Right hindlimb (tissue), 1 donor: ENCODE results near the gene FOXP1.

Experiments used
- DNase-seq: peaks from one replicate; pipeline ENCODE4 v3.0.0-alpha.2; 2018

Gene FOXP1

GRCh38 chr3:71087143-71088018, 496.1 kb downstream of the FOXP1 start:
- no peak for DNase-seq

- DNase-seq = no peak
These were observed 496.8 kb downstream of the FOXP1 start for GRCh38 chr3:71086777-71087142.

GRCh38 chr3:71083726-71084131, 499.8 kb downstream of the FOXP1 start:
- no peak for DNase-seq

- DNase-seq = no peak
These were observed 500.7 kb downstream of the FOXP1 start for GRCh38 chr3:71082833-71083232.

GRCh38 chr3:71080517-71081083, 502.9 kb downstream of the FOXP1 start:
- no peak for DNase-seq

GRCh38 chr3:71078723-71079525, 504.6 kb downstream of the FOXP1 start:
- no peak for DNase-seq

GRCh38 chr3:71078199-71078598, 505.3 kb downstream of the FOXP1 start:
- no peak for DNase-seq

GRCh38 chr3:71077070-71077469, 506.5 kb downstream of the FOXP1 start:
- DNase-seq = no peak

GRCh38 chr3:71076361-71077002, 507.0 kb downstream of the FOXP1 start:
- no peak for DNase-seq

GRCh38 chr3:71075494-71075893, 508.0 kb downstream of the FOXP1 start:
- no peak for DNase-seq

GRCh38 chr3:71074423-71074822, 509.1 kb downstream of the FOXP1 start:
- DNase-seq = no peak

- DNase-seq = no peak
These were observed 510.5 kb downstream of the FOXP1 start for GRCh38 chr3:71072986-71073385.

GRCh38 chr3:71072287-71072686, 511.2 kb downstream of the FOXP1 start:
- DNase-seq = no peak

- DNase-seq = no peak
These were observed 512.7 kb downstream of the FOXP1 start for GRCh38 chr3:71070497-71071463.

GRCh38 chr3:71069797-71070196, 513.7 kb downstream of the FOXP1 start:
- DNase-seq = peak; percentile 58

- DNase-seq = no peak
These were observed 515.4 kb downstream of the FOXP1 start for GRCh38 chr3:71067977-71068654.

GRCh38 chr3:71066849-71067261, 516.7 kb downstream of the FOXP1 start:
- DNase-seq = no peak

- DNase-seq = peak; percentile 29
These were observed 517.2 kb downstream of the FOXP1 start for GRCh38 chr3:71066356-71066755.

GRCh38 chr3:71065764-71066013, 517.8 kb downstream of the FOXP1 start:
- no peak for DNase-seq

GRCh38 chr3:71064956-71065763, 518.4 kb downstream of the FOXP1 start:
- peak; percentile 77 for DNase-seq
